GM23248 (cell line): ENCODE results near the gene CHIT1. TPM values are rescaled to one million over a fixed set of nuclear protein-coding genes. Genes with fewer than 3 reads are reported as not detected.
A peak's percentile ranks its signal among the peaks of the same experiment; 100 is the strongest.
"Not testable (repeated sequence)": the region's sequence is repeated elsewhere in the genome, so short reads cannot be mapped to it uniquely, and the experiment has no call there.

Experiments
- DNase-seq: peaks from one replicate; pipeline ENCODE4 v3.0.0-alpha.2; 2015
- H2AFZ ChIP-seq: fragments of 200-600 bp; sonication (generic); 2 replicates; pipeline ENCODE4 v1.6.1; 2016; ENCODE audit warnings: antibody characterized with exemption
- H3F3A ChIP-seq: fragments of 200-600 bp; sonication (generic); 2 replicates; pipeline ENCODE4 v1.6.1; 2016; ENCODE audit warnings: mild to moderate bottlenecking, antibody characterized with exemption, mixed run types; ENCODE audit not compliant: insufficient read depth
- H3K27ac ChIP-seq: fragments of 200-600 bp; sonication (generic); 2 replicates; pipeline ENCODE4 v1.5.1; 2016; ENCODE audit warnings: mild to moderate bottlenecking
- H3K27me3 ChIP-seq: fragments of 200-600 bp; sonication (generic); replicated peaks from 2 replicates; pipeline ENCODE4 v1.6.1; 2016; ENCODE audit warnings: mild to moderate bottlenecking; ENCODE audit not compliant: insufficient read depth
- H3K36me3 ChIP-seq: fragments of 200-600 bp; sonication (generic); 2 replicates; pipeline ENCODE4 v1.6.1; 2016; ENCODE audit warnings: low read depth, mild to moderate bottlenecking
- H3K4me1 ChIP-seq: fragments of 200-600 bp; sonication (generic); 2 replicates; pipeline ENCODE4 v1.6.1; 2016; ENCODE audit warnings: mild to moderate bottlenecking; ENCODE audit not compliant: insufficient read depth
- H3K4me2 ChIP-seq: fragments of 200-600 bp; sonication (generic); one replicate; pipeline ENCODE4 v1.6.1; 2016; ENCODE audit warnings: mild to moderate bottlenecking; ENCODE audit not compliant: unreplicated experiment
- H3K4me3 ChIP-seq: fragments of 200-600 bp; sonication (generic); 2 replicates; pipeline ENCODE4 v1.5.1; 2016; ENCODE audit warnings: mild to moderate bottlenecking
- H3K79me2 ChIP-seq: fragments of 200-600 bp; sonication (generic); 2 replicates; pipeline ENCODE4 v1.6.1; 2016; ENCODE audit warnings: mild to moderate bottlenecking; ENCODE audit not compliant: insufficient read depth
- H3K9ac ChIP-seq: fragments of 200-600 bp; sonication (generic); 2 replicates; pipeline ENCODE4 v1.6.1; 2016; ENCODE audit warnings: mild to moderate bottlenecking
- H3K9me2 ChIP-seq: fragments of 200-600 bp; sonication (generic); 2 replicates; pipeline ENCODE4 v1.6.1; 2016; ENCODE audit warnings: mixed run types, mild to moderate bottlenecking, moderate library complexity; ENCODE audit not compliant: insufficient read depth
- H3K9me3 ChIP-seq: fragments of 200-600 bp; sonication (generic); one replicate; pipeline ENCODE4 v1.6.1; 2017; ENCODE audit warnings: low read depth
- H4K20me1 ChIP-seq: fragments of 200-600 bp; sonication (generic); 2 replicates; pipeline ENCODE4 v1.6.0; 2016; ENCODE audit not compliant: insufficient read depth
- EZH2 ChIP-seq: fragments of 200-600 bp; sonication (generic); IDR thresholded peaks from 2 replicates; pipeline ENCODE4 v1.6.1; 2018; ENCODE audit warnings: antibody characterized with exemption, mild to moderate bottlenecking; ENCODE audit not compliant: insufficient read depth, poor library complexity, severe bottlenecking
- EZH2phosphoT487 ChIP-seq: fragments of 200-600 bp; sonication (generic); IDR thresholded peaks from 2 replicates; pipeline ENCODE4 v1.6.1; 2018; ENCODE audit warnings: antibody characterized with exemption, moderate library complexity, mild to moderate bottlenecking, low read depth; ENCODE audit not compliant: insufficient read depth
- WGBS, 2 experiments: methylation state at CpG; one replicate each; pipeline ENCODE4 v1.1.6; 2015 to 2017; ENCODE audit warnings: low lambda C conversion rate in 2 of 2, low coverage in 1 of 2; ENCODE audit errors: missing lambda C conversion rate in 2 of 2; 5-methylcytosine and 5-hydroxymethylcytosine counted together
- in situ Hi-C: fragments of 300-500 bp; cut with MboI; formaldehyde crosslinking; loops from 2 replicates; pipeline ENCODE4 v1.15.0; 2020
- polyA plus RNA-seq: library from polyadenylated mRNA; unstranded; fragments of >200 nt; fragmentation: Nextera tagmentation; extraction: Ambion mirVana; gene quantifications from 2 replicates; pipeline ENCODE4 v1.2.1, GENCODE V29; 2016
- total RNA-seq: library from RNA; depleted of rRNA; stranded (reverse); fragments of >200 nt; shearing (Covaris generic); gene quantifications from 2 replicates; pipeline ENCODE4 v1.2.3, GENCODE V29; 2014

Gene CHIT1
- total and polyA plus RNA-seq, 2 experiments from 2014 or later = not detected

GRCh38 chr1:203252678-203253077 is 23.2 kb upstream of the CHIT1 start:
- peaks cover 5% of the 10 kb centered on the region for H3K9me3 ChIP-seq
- no peak for DNase-seq
- H3K4me2 ChIP-seq = no peak overlapping the region
- H3K9ac ChIP-seq = no peak overlapping the region
- no peaks in the 10 kb centered on the region for H3K9me2 ChIP-seq
- no peak overlapping the region for H3K27ac ChIP-seq
- peaks cover 5% of the 10 kb centered on the region; the same call in 1 of the 2 replicates for H3K4me1 ChIP-seq
- WGBS, 2 experiments = 45 to 50% methylated on average over 3 of the region's 3 CpGs
- H2AFZ ChIP-seq = no peak overlapping the region
- H3K79me2 ChIP-seq = no peaks in the 10 kb centered on the region
- TF ChIP-seq EZH2 (no peak), EZH2phosphoT487 (no peak)
- H3K27me3 ChIP-seq = peaks cover 59% of the 10 kb centered on the region
- H3F3A ChIP-seq = 0 out of 2 replicates have a peak, but pooled peaks cover 7% of the 10 kb centered on the region
- no peak overlapping the region for H3K4me3 ChIP-seq
- in situ Hi-C loops = no loop called here
- no peaks in the 10 kb centered on the region for H3K36me3 ChIP-seq
- H4K20me1 ChIP-seq = no peaks in the 10 kb centered on the region

GRCh38 chr1:203251466-203251865 is 22.0 kb upstream of the CHIT1 start:
- Histone ChIP-seq H2AFZ (no peak overlapping the region), H3K27me3 (peaks cover 63% of the 10 kb centered on the region), H3K27ac (no peak overlapping the region), H3K9me3 (peaks cover 5% of the 10 kb centered on the region), H3K79me2 (no peaks in the 10 kb centered on the region), H3K4me3 (no peak overlapping the region), H3K9me2 (no peaks in the 10 kb centered on the region), H3K36me3 (no peaks in the 10 kb centered on the region), H3K4me1 (peaks cover 5% of the 10 kb centered on the region; the same call in 1 of the 2 replicates), H4K20me1 (no peaks in the 10 kb centered on the region), H3K9ac (no peak overlapping the region), H3K4me2 (no peak overlapping the region), H3F3A (0 out of 2 replicates have a peak, but pooled peaks cover 7% of the 10 kb centered on the region)
- in situ Hi-C loops = no loop called here
- 84 to 94% methylated on average over 2 of the region's 2 CpGs for WGBS, 2 experiments
- DNase-seq = no peak
- TF ChIP-seq EZH2 (no peak), EZH2phosphoT487 (no peak)

- DNase-seq = peak; percentile 34
- no peak overlapping the region for H3K27ac ChIP-seq
- peaks cover 63% of the 10 kb centered on the region for H3K27me3 ChIP-seq
- 0 to 3% methylated on average over 2 of the region's 2 CpGs for WGBS, 2 experiments
- in situ Hi-C loops = no loop called here
- no peaks in the 10 kb centered on the region for H4K20me1 ChIP-seq
- no peak overlapping the region for H3K4me2 ChIP-seq
- no peaks in the 10 kb centered on the region for H3K79me2 ChIP-seq
- H3K4me3 ChIP-seq = no peak overlapping the region
- H3K9ac ChIP-seq = no peak overlapping the region
- peaks cover 5% of the 10 kb centered on the region; the same call in 1 of the 2 replicates for H3K4me1 ChIP-seq
- 0 out of 2 replicates have a peak, but pooled peaks cover 7% of the 10 kb centered on the region for H3F3A ChIP-seq
- peaks cover 5% of the 10 kb centered on the region for H3K9me3 ChIP-seq
- H3K36me3 ChIP-seq = no peaks in the 10 kb centered on the region
- H2AFZ ChIP-seq = no peak overlapping the region
- no peak for TF ChIP-seq EZH2phosphoT487
- no peak for TF ChIP-seq EZH2
- no peaks in the 10 kb centered on the region for H3K9me2 ChIP-seq
Observed at GRCh38 chr1:203250911-203251310, 21.4 kb upstream of the CHIT1 start.

- in situ Hi-C loops = no loop called here
- Histone ChIP-seq H3F3A (no peaks in the 10 kb centered on the region), H3K4me3 (no peak overlapping the region), H2AFZ (no peak overlapping the region), H3K4me2 (no peak overlapping the region), H3K4me1 (0 out of 2 replicates have a peak, but pooled peaks cover 7% of the 10 kb centered on the region), H3K79me2 (no peaks in the 10 kb centered on the region), H3K36me3 (no peaks in the 10 kb centered on the region), H3K9ac (no peak overlapping the region), H3K27me3 (peaks cover 41% of the 10 kb centered on the region), H3K9me3 (no peaks in the 10 kb centered on the region), H3K9me2 (no peaks in the 10 kb centered on the region), H3K27ac (no peak overlapping the region), H4K20me1 (no peaks in the 10 kb centered on the region)
- no peak for TF ChIP-seq EZH2phosphoT487
- no peak for TF ChIP-seq EZH2
- 53 to 62% methylated on average over 4 of the region's 4 CpGs for WGBS, 2 experiments
- DNase-seq = no peak
Observed at GRCh38 chr1:203244776-203245175, 15.3 kb upstream of the CHIT1 start.

GRCh38 chr1:203241708-203242107 is 12.2 kb upstream of the CHIT1 start:
- H3K27ac ChIP-seq, H3F3A ChIP-seq, H3K9me2 ChIP-seq, H3K9me3 ChIP-seq, H2AFZ ChIP-seq, H3K9ac ChIP-seq, H3K36me3 ChIP-seq, H3K4me3 ChIP-seq, H3K79me2 ChIP-seq, H3K4me2 ChIP-seq, H4K20me1 ChIP-seq, in situ Hi-C loops, DNase-seq: not testable (repeated sequence)
- 44 to 56% methylated on average over 5 of the region's 5 CpGs for WGBS, 2 experiments
- Histone ChIP-seq H3K27me3 (peaks cover 26% of the 10 kb centered on the region), H3K4me1 (0 out of 2 replicates have a peak, but pooled peaks cover 11% of the 10 kb centered on the region)
